Measurements from ENCODE around the gene CPNE5.

The CPNE5 gene

DNA sequence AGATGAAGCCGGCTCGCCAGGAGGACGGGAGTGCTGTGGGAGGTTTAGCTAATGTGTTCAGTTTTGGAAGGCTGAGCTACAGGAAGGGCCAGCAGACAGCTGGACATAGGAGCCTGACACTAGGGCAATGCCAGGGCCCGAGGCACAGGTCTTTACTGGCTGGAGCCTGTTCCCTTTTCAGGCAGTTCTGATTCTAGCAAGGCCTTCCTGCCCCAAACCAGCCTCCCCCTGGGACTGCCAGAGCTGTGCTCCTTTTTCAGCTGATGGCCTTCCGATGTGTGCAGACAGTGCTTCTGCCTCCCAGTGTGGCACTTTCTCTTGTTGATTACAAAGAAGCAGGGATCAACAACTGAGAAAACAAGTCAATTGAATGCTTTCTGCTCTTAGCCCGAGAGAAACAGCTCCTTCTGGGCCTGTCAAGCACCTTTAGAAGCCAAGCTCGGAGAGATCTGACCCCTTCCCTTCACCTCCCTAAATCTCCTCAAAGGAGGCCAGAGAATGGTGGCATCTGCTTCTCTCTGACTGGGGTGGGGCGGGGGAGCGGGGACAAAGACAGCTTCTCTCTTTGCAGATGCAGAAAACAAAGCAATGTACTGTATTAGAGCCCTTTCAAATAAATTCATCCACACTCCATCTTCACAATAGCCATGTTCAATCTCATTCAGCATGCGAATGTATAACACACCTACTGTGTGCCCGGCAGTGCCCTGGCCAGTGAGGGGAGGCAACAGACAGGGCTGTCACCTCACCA is 78.4 kb downstream of the CPNE5 start:
- TF ChIP-seq, protein P1, sequence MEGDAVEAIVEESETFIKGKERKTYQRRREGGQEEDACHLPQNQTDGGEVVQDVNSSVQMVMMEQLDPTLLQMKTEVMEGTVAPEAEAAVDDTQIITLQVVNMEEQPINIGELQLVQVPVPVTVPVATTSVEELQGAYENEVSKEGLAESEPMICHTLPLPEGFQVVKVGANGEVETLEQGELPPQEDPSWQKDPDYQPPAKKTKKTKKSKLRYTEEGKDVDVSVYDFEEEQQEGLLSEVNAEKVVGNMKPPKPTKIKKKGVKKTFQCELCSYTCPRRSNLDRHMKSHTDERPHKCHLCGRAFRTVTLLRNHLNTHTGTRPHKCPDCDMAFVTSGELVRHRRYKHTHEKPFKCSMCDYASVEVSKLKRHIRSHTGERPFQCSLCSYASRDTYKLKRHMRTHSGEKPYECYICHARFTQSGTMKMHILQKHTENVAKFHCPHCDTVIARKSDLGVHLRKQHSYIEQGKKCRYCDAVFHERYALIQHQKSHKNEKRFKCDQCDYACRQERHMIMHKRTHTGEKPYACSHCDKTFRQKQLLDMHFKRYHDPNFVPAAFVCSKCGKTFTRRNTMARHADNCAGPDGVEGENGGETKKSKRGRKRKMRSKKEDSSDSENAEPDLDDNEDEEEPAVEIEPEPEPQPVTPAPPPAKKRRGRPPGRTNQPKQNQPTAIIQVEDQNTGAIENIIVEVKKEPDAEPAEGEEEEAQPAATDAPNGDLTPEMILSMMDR (IDR thresholded peaks at IDR 0.05), result no peak
- no peaks in the 10 kb centered on the region for H3K36me3 ChIP-seq

GRCh38 chr6:36759148-36759759 is 80.0 kb downstream of the CPNE5 start:
- H3K9me3 ChIP-seq, result no peaks in the 10 kb centered on the region
- H3K27ac ChIP-seq, result no peak overlapping the region
- no peaks in the 10 kb centered on the region for H3K27me3 ChIP-seq
- H3K36me3 ChIP-seq, result no peaks in the 10 kb centered on the region
- H3K4me1 ChIP-seq (ENCODE audit: control insufficient read depth in 1 of 2, insufficient read depth in 1 of 2, low read depth in 1 of 2, low read length in 1 of 2), result peaks cover 8 to 15% of the 10 kb centered on the region in 2 experiments
- no peak overlapping the region for H3K4me3 ChIP-seq (ENCODE audit: low read depth in 1 of 2, low read length in 1 of 2)
- TF ChIP-seq, protein P1 (IDR thresholded peaks at IDR 0.05), result peak; percentile 96

More for the DNA sequence above, 78.4 kb downstream of the CPNE5 start:
- Histone ChIP-seq H3K4me1 (ENCODE audit: control insufficient read depth in 1 of 2, insufficient read depth in 1 of 2, low read depth in 1 of 2, low read length in 1 of 2) (peaks cover under 1 to 10% of the 10 kb centered on the region in 2 experiments), H3K4me3 (ENCODE audit: low read depth in 1 of 2, low read length in 1 of 2) (no peak overlapping the region), H3K27ac (no peak overlapping the region), H3K9me3 (no peaks in the 10 kb centered on the region), H3K27me3 (no peaks in the 10 kb centered on the region)

DNA sequence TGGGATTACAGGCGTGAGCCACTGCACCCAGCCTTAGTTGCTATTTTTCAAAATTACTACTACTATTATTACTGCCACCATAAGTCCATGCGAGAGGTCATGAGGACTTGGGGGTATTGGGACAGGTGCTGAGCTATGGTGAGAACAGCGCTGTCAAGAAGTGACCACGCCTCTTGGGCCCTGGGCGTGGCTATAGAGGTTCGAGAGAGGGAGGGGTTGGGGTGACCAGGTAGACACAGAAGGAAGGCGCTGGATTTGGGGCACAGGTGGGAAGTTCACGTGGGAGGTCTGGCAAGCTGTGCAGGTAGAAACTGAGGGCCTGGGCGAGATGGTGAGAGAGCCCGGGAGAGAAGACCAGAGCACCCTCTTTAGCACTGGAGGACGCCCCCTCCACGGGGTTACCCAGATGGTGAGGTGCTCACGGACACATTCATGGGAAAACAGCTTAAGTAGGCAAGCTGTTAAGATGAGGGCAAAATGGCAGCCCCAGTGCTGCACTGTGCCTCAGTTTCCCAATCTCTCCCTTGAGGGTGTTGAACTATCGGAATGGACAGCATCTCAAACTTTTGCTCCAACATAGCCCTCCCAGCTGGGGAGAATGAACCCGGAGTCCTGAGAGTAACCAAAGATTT is 80.6 kb downstream of the CPNE5 start:
- Histone ChIP-seq H3K4me3 (ENCODE audit: low read depth in 1 of 2, low read length in 1 of 2) (no peak overlapping the region), H3K27me3 (no peaks in the 10 kb centered on the region), H3K4me1 (ENCODE audit: control insufficient read depth in 1 of 2, insufficient read depth in 1 of 2, low read depth in 1 of 2, low read length in 1 of 2) (peaks cover 8 to 15% of the 10 kb centered on the region in 2 experiments), H3K9me3 (no peaks in the 10 kb centered on the region), H3K27ac (no peak overlapping the region), H3K36me3 (no peaks in the 10 kb centered on the region)
- TF ChIP-seq, protein P1 (IDR thresholded peaks at IDR 0.05), result no peak

GRCh38 chr6:36757943-36758508 is 81.2 kb downstream of the CPNE5 start:
- Histone ChIP-seq H3K4me1 (ENCODE audit: control insufficient read depth in 1 of 2, insufficient read depth in 1 of 2, low read depth in 1 of 2, low read length in 1 of 2) (peaks cover 8 to 15% of the 10 kb centered on the region in 2 experiments), H3K9me3 (no peaks in the 10 kb centered on the region), H3K4me3 (ENCODE audit: low read depth in 1 of 2, low read length in 1 of 2) (no peak overlapping the region), H3K27ac (no peak overlapping the region), H3K36me3 (no peaks in the 10 kb centered on the region), H3K27me3 (no peaks in the 10 kb centered on the region)
- TF ChIP-seq, protein P1 (IDR thresholded peaks at IDR 0.05), result no peak

GRCh38 chr6:36757206-36757605 is 82.0 kb downstream of the CPNE5 start:
- H3K4me1 ChIP-seq (ENCODE audit: control insufficient read depth in 1 of 2, insufficient read depth in 1 of 2, low read depth in 1 of 2, low read length in 1 of 2), result peaks cover 8 to 15% of the 10 kb centered on the region in 2 experiments
- H3K27ac ChIP-seq, result no peak overlapping the region
- no peak overlapping the region for H3K4me3 ChIP-seq (ENCODE audit: low read depth in 1 of 2, low read length in 1 of 2)
- no peaks in the 10 kb centered on the region for H3K36me3 ChIP-seq
- TF ChIP-seq, protein P1 (IDR thresholded peaks at IDR 0.05), result no peak
- no peaks in the 10 kb centered on the region for H3K27me3 ChIP-seq
- H3K9me3 ChIP-seq, result no peaks in the 10 kb centered on the region

Measured in neutrophil (primary cell).